ENCODE results near the gene NXN.

GRCh38 chr17:773016-773415 is 206.6 kb downstream of the NXN start:
- TF ChIP-seq CTCF (IDR thresholded peaks at IDR 0.05) (no peak), EZH2 (IDR thresholded peaks at IDR 0.05; ENCODE audit: borderline replicate concordance, insufficient read depth, low read depth, low read length, poor library complexity, severe bottlenecking) (no peak)

All from B cell (primary cell).